ENCODE measurements around the gene EDN3.

Gene EDN3

GRCh38 chr20:59308493-59309201, 8.2 kb downstream of the EDN3 start:
- DNase-seq = no peak

- DNase-seq = no peak
Observed at GRCh38 chr20:59309218-59309617, 8.8 kb downstream of the EDN3 start.

DNA sequence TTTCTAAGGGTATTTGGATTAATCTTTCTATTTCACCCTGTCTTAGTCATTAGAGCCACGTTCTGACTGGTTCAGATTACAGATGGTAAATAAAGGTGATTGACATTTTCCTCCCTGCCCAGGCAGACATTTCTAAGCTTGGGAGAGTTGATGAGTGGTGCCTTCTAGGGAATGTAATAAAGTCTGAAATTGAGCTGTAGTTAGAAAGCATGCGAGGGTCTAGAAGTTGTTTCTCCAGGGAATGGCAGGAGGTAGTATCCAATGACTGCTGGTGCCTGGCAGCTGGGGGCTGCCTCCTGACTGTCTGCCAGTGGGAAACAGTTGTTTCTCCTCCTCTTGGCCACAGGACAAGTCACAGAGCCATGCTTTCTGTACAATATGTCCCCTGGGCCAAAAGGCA, 14.6 kb downstream of the EDN3 start:
- no peak for DNase-seq

- no peak for DNase-seq
Observed at GRCh38 chr20:59316911-59317731, 16.7 kb downstream of the EDN3 start.

- no peak for DNase-seq
Observed at GRCh38 chr20:59318201-59318790, 17.9 kb downstream of the EDN3 start.

- no peak for DNase-seq
Observed at GRCh38 chr20:59318803-59319202, 18.4 kb downstream of the EDN3 start.

GRCh38 chr20:59320426-59320825, 20.0 kb downstream of the EDN3 start:
- DNase-seq = no peak

DNA sequence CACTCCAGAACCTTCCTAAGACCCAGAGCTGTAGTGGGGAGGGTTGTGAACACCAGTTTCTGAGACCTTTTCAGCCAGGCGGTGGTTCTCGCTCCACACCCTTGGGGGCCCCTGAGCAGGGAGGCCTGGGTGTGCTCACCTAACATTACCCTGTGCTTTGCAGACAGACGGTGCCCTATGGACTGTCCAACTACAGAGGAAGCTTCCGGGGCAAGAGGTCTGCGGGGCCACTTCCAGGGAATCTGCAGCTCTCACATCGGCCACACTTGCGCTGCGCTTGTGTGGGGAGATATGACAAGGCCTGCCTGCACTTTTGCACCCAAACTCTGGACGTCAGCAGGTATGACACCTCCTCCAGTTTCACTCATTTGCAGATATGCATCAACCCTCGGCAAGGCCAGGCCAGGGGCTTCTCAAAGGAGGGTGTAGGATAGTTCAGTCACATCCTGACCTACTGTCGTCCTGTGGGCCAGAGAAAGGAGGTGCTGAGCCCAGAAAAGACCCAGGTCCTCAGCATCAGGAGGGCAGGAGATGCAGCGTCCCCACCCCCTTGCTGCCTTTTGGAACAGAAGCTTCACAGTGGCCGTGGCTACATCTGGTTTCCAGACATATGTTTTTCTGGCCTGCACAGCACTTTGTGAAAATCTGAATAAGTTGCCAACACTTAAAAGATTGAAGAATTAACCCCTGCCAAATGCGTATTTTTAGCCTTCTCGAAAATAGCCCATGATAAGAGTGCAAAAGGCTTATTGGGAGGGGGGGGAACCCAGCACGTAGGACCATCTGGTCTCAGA, 20.6 kb downstream of the EDN3 start:
- no peak for DNase-seq

DNA sequence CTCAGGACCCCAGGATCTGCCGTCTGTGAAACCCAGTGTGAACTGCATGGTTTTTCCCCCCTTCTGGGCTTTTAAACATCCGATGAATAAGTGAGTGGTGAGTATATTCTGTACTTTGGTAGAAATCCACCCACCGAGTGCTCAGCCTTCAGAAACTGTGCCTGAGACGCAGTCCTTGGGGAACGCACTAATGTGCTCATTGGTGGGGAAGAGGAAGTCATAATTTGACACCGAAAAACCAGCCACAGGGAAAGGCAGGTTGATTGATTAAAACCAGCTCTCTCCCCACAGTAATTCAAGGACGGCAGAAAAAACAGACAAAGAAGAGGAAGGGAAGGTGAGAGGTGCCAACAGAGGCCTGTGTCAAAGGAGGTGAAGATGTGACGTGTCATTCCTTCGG, 21.7 kb downstream of the EDN3 start:
- DNase-seq = no peak

DNA sequence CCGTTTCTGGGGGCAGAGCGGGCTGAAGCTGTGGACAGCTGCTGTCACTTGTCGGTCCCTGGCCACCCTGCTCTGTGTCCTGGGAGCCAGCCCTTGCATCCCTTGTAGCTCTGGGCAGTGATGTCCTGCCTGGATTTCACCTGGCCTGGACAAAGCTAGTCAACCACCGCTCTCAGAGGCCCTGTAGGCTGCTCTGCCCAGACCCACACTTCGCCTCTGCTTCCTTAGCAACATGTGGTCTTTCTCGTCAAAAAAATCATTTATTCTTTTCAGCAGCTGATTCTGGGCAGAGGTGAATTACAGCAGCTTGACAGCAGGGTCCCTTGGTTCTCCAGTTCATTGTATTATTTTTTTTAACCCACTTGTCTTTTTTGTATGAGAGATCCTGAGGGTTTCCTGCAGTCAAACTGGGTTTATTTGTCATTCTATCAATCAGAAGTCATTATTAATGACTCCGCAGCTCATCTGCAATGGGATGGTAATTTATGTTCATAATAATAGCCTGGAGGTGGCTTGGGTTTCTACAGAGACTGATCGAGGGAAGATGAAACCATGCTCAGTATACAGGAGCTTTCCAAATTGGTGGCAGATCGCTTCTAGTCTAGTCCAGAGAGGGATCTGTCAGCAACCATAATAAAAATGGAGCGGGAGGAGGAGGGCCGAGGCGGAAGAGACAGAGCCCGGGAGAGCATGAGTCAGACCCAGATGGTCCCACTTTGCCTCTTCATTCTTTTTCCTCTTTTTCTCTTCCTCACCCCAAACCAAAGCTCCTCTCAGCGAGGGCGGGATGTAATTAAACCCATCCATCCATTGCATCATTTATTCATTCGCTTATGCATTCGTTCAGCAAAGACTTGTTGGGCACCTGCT, 22.4 kb downstream of the EDN3 start:
- DNase-seq = no peak

DNA sequence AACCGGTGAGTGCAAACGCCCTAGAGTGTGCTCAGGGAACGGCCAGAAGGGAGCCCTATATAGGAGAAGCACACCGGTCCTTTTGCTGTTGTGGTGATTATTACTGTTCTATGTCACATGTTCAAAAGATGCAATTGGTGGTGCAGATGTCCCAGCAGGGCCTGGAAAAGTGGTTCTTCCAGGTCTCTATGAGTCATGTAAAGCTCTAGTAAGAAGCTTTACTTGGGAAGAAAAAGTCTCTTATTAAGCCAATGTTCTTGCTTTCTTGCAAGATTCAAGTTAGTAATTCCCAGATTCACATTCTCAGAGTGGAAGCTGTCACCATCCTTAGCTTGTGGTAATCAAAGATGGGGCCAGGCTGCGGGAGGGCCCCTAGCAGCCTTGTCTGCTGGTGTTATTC, 23.3 kb downstream of the EDN3 start:
- no peak for DNase-seq

DNA sequence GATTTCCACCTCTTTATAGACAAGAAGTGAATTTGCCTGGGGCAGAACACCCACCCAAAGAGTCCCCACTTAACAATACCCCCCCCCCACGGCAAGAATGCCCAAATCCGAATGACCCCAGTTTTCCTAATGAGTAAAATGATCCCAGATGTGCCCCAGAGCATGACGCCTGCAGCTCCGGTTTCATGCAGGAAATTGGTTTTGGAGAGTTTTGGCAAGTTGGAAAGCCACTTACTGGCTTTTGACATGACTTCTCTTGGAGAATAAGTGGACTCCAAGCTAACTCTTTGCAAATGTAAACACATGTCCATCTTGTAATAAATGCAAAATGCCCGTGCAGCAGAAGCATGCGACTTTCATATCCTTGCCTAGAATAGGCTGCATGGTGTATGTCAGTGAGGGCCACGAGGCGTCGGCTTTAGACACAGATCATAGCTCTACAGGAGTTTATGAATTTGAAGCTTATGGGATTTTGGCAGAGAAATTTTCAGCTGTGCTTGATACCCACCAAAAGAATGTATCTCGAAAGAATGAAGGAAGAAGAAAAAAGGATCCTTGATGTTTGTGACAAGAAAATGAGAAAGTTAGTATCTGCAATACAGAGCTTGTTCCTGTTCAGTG, 24.2 kb downstream of the EDN3 start:
- DNase-seq = no peak

DNA sequence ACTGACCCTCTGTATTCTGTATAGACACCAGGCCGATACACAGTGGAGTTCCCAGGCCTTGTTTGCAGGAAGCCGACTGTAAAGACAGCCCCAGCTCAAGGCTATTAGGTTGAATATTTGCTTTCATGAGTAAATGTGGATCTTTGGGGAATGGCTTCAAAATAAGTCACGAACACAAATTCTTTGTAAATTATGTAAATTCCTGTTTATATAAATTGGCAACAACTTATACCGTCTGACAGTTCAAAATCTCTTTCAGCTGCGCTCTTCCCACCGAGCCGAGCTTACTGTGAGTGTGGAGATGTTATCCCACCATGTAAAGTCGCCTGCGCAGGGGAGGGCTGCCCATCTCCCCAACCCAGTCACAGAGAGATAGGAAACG, 24.7 kb downstream of the EDN3 start:
- DNase-seq = no peak

DNA sequence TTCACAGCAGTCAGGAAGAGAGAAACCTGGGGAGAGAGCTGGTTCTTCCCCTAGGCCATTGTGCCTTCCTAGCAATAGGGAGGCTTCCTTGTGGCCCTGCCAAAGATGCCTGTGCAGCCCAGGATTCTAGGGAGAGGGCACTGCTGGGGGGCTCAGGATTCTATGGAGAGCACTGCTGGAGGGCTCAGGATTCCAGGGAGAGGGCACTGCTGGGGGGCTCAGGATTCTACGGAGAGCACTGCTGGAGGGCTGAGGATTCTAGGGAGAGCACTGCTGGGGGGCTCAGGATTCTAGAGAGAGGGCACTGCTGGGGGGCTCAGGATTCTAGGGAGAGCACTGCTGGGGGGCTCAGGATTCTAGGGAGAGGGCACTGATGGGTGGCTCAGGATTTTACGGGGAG, 25.8 kb downstream of the EDN3 start:
- DNase-seq = no peak

- DNase-seq = no peak
Observed at GRCh38 chr20:59328071-59328470, 27.7 kb downstream of the EDN3 start.

DNA sequence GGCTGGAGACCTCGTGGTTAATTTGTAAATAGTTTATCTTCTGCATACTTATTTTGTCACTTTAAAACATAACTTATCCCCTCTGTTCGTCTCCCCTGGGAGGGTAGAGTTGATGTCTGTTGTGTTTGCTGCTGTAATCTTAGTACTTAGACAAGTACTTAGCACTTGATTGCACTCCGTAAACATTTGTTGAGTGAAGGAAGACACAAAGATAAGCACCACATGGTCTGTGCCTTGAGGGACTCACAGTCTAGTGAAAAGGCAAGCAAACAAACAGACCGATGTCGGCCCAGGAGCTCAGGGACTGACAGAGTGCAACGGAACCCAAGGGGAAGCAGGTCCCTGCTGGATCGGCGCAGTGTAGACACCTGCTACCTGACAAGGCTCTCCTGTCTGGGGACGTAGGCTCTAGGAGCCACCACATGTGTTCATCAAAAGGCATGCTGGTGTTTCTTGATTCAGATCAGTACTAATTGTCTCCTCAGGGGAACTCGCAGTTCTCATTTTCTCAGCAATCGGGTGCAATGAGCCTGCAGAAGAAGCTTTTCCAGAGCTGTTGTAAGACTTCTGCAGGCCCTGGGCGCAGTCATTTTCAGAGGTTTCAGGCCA, 31.4 kb downstream of the EDN3 start:
- DNase-seq = no peak

- DNase-seq = no peak
Observed at GRCh38 chr20:59333260-59333845, 32.9 kb downstream of the EDN3 start.

GRCh38 chr20:59333951-59334350, 33.5 kb downstream of the EDN3 start:
- DNase-seq = no peak

GRCh38 chr20:59334651-59335300, 34.4 kb downstream of the EDN3 start:
- DNase-seq = no peak

- no peak for DNase-seq
Observed at GRCh38 chr20:59335377-59335776, 35.0 kb downstream of the EDN3 start.
